ENCODE measurements around the gene AMBRA1. TPM values are rescaled to one million over a fixed set of nuclear protein-coding genes. Genes with fewer than 3 reads are reported as not detected.

The AMBRA1 gene
- total RNA-seq, 1 donor from 2014 or later: 45.3 TPM

GRCh38 chr11:46364056-46364455 is 229.8 kb downstream of the AMBRA1 start:
- Mint-ChIP-seq H3K27ac (no peak overlapping the region), H3K4me3 (ENCODE audit: low read depth) (no peak overlapping the region), H3K9me3 (ENCODE audit: low read depth) (no peaks in the 10 kb centered on the region), H3K4me1 (ENCODE audit: low read depth) (peaks cover 13% of the 10 kb centered on the region), H3K27me3 (no peaks in the 10 kb centered on the region), H3K36me3 (ENCODE audit: insufficient read depth) (no peaks in the 10 kb centered on the region)
- TF ChIP-seq CTCF (IDR thresholded peaks at IDR 0.05; ENCODE audit: unreplicated experiment): no peak
- DNase-seq (ENCODE audit: low spot score, unreplicated experiment): no peak

GRCh38 chr11:46363455-46364005 is 230.3 kb downstream of the AMBRA1 start:
- Mint-ChIP-seq H3K36me3 (ENCODE audit: insufficient read depth) (no peaks in the 10 kb centered on the region), H3K4me1 (ENCODE audit: low read depth) (peaks cover 13% of the 10 kb centered on the region), H3K27ac (no peak overlapping the region), H3K4me3 (ENCODE audit: low read depth) (no peak overlapping the region), H3K9me3 (ENCODE audit: low read depth) (no peaks in the 10 kb centered on the region), H3K27me3 (no peaks in the 10 kb centered on the region)
- DNase-seq (ENCODE audit: low spot score, unreplicated experiment): no peak
- no peak for TF ChIP-seq CTCF (IDR thresholded peaks at IDR 0.05; ENCODE audit: unreplicated experiment)

DNA sequence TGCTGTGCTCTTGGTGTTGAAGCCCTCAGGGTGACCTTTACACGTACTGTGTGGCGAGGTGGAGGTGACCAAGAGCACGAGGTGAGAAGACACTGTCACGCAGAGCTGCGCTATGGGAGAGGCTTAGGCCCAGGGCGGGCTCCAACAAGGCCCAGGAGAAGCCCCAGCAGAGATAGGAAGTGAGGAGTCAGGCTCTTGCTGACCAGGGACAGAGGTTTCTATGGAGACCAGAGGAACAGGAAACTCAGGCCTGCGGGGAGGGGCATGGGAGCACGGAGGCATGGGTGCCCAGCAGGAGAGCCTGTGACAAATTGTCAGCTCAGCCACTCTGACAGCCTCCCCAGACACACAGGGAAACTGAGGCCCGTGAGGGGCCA is 230.8 kb downstream of the AMBRA1 start:
- H3K27me3 Mint-ChIP-seq: no peaks in the 10 kb centered on the region
- DNase-seq (ENCODE audit: low spot score, unreplicated experiment): no peak
- no peak for TF ChIP-seq CTCF (IDR thresholded peaks at IDR 0.05; ENCODE audit: unreplicated experiment)
- no peak overlapping the region for H3K4me3 Mint-ChIP-seq (ENCODE audit: low read depth)
- H3K27ac Mint-ChIP-seq: no peak overlapping the region
- no peaks in the 10 kb centered on the region for H3K36me3 Mint-ChIP-seq (ENCODE audit: insufficient read depth)
- H3K4me1 Mint-ChIP-seq (ENCODE audit: low read depth): peaks cover 13% of the 10 kb centered on the region
- no peaks in the 10 kb centered on the region for H3K9me3 Mint-ChIP-seq (ENCODE audit: low read depth)

GRCh38 chr11:46362156-46363030 is 231.4 kb downstream of the AMBRA1 start:
- Mint-ChIP-seq H3K27ac (no peak overlapping the region), H3K9me3 (ENCODE audit: low read depth) (no peaks in the 10 kb centered on the region), H3K27me3 (no peaks in the 10 kb centered on the region), H3K4me3 (ENCODE audit: low read depth) (no peak overlapping the region), H3K4me1 (ENCODE audit: low read depth) (peaks cover 13% of the 10 kb centered on the region), H3K36me3 (ENCODE audit: insufficient read depth) (no peaks in the 10 kb centered on the region)
- TF ChIP-seq CTCF (IDR thresholded peaks at IDR 0.05; ENCODE audit: unreplicated experiment): no peak
- DNase-seq (ENCODE audit: low spot score, unreplicated experiment): no peak

- no peak for DNase-seq (ENCODE audit: low spot score, unreplicated experiment)
- Mint-ChIP-seq H3K9me3 (ENCODE audit: low read depth) (no peaks in the 10 kb centered on the region), H3K27ac (peak overlapping the region; percentile 67), H3K27me3 (no peaks in the 10 kb centered on the region), H3K36me3 (ENCODE audit: insufficient read depth) (no peaks in the 10 kb centered on the region), H3K4me3 (ENCODE audit: low read depth) (no peak overlapping the region), H3K4me1 (ENCODE audit: low read depth) (peaks cover 12% of the 10 kb centered on the region)
- TF ChIP-seq CTCF (IDR thresholded peaks at IDR 0.05; ENCODE audit: unreplicated experiment): no peak
Measured at GRCh38 chr11:46361283-46362155, 232.3 kb downstream of the AMBRA1 start.

Data from progenitor cell of endocrine pancreas (in vitro differentiated cells).